ENCODE results near the gene IQCH.
"Not testable (repeated sequence)": the region's sequence is repeated elsewhere in the genome, so short reads cannot be mapped to it uniquely, and the experiment has no call there.

IQCH gene

GRCh38 chr15:67241132-67241855, 13.3 kb upstream of the IQCH start:
- DNase-seq (ENCODE audit: low read depth, low spot score), result no peak
- ChIA-PET CTCF (no interaction called here), POLR2A (no interaction called here)
- no peak overlapping the region for H3K4me3 ChIP-seq (ENCODE audit: low read depth, low read length)
- TF ChIP-seq, protein P1, sequence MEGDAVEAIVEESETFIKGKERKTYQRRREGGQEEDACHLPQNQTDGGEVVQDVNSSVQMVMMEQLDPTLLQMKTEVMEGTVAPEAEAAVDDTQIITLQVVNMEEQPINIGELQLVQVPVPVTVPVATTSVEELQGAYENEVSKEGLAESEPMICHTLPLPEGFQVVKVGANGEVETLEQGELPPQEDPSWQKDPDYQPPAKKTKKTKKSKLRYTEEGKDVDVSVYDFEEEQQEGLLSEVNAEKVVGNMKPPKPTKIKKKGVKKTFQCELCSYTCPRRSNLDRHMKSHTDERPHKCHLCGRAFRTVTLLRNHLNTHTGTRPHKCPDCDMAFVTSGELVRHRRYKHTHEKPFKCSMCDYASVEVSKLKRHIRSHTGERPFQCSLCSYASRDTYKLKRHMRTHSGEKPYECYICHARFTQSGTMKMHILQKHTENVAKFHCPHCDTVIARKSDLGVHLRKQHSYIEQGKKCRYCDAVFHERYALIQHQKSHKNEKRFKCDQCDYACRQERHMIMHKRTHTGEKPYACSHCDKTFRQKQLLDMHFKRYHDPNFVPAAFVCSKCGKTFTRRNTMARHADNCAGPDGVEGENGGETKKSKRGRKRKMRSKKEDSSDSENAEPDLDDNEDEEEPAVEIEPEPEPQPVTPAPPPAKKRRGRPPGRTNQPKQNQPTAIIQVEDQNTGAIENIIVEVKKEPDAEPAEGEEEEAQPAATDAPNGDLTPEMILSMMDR (IDR thresholded peaks at IDR 0.05; ENCODE audit: insufficient read depth, low read length, missing control alignments), result no peak

GRCh38 chr15:67242708-67243111, 11.9 kb upstream of the IQCH start:
- POLR2A ChIA-PET, result no interaction called here
- TF ChIP-seq, protein P1 (IDR thresholded peaks at IDR 0.05; ENCODE audit: insufficient read depth, low read length, missing control alignments), result no peak
- CTCF ChIA-PET, result no interaction called here
- no peak overlapping the region for H3K4me3 ChIP-seq (ENCODE audit: low read depth, low read length)
- DNase-seq (ENCODE audit: low read depth, low spot score), result no peak

DNA sequence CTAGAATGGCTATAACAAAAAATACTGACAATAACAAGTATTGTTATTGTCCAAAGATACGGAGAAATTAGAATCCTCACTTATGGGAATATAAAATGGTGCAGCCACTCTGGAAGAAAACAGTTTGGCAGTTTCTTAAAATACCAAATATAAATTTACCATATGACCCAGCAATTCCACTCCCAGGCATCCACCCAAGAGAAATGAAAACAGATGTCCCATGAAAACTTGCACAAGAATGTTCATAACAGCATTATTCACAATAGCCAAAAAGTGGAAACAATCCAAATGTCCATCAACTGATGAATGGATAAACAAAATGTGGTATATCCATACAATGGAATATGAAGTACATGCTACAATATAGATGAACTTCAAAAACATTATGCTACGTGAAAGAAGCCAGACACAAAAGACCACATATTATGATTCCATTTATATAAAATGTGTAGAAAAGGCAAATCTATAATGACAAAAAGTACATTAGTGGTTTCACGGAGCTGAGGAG, 9.6 kb upstream of the IQCH start:
- no peak overlapping the region for H3K4me3 ChIP-seq (ENCODE audit: low read depth, low read length)
- ChIA-PET POLR2A (no interaction called here), CTCF (no interaction called here)
- no peak for DNase-seq (ENCODE audit: low read depth, low spot score)
- TF ChIP-seq, protein P1 (IDR thresholded peaks at IDR 0.05; ENCODE audit: insufficient read depth, low read length, missing control alignments), result no peak

DNA sequence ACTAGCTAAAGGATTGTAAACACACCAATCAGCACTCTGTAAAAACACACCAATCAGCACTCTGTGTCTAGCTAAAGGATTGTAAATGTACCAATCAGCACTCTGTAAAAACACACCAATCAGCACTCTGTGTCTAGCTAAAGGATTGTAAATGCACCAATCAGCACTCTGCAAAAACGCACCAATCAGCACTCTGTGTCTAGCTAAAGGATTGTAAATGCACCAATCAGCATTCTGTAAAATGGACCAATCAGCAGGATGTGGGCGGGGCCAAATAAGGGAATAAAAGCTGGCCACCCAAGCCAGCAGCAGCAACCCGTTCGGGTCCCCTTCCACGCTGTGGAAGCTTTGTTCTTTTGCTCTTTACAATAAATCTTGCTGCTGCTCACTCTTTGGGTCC, 8.0 kb upstream of the IQCH start:
- H3K4me3 ChIP-seq (ENCODE audit: low read depth, low read length); POLR2A ChIA-PET; CTCF ChIA-PET: not testable (repeated sequence)

GRCh38 chr15:67248011-67248505, 6.5 kb upstream of the IQCH start:
- DNase-seq (ENCODE audit: low read depth, low spot score), result no peak
- H3K4me3 ChIP-seq (ENCODE audit: low read depth, low read length), result no peak overlapping the region
- CTCF ChIA-PET, result interaction anchor here (0.6 to 1.1 kb wide), 2 partner anchors 15 to 23 kb away, joined by 3 read pairs; no protein-coding TSS in a partner anchor
- TF ChIP-seq, protein P1 (IDR thresholded peaks at IDR 0.05; ENCODE audit: insufficient read depth, low read length, missing control alignments), result no peak
- POLR2A ChIA-PET, result no interaction called here

More for the DNA sequence above, 8.0 kb upstream of the IQCH start:
- DNase-seq (ENCODE audit: low read depth, low spot score), result not testable (repeated sequence)

DNA sequence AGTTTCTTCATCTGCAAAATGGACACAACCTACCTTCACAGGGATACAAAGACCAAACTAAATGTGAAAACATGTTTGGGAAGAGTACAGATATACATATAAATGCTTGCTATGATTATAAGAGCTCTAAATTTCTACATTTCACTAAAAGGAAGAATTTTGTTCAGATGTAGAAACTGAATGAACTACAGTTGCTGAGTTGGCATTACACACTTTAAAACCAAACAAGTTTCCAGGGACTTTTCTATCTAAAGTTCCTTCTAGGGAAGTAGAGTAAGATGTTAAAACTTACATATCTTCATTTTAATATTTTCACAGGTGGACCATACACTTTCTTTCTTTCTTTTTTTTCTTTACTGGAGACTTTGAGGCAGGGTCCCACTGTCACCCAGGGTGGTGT, 4.8 kb upstream of the IQCH start:
- TF ChIP-seq, protein P1 (IDR thresholded peaks at IDR 0.05; ENCODE audit: insufficient read depth, low read length, missing control alignments), result no peak
- CTCF ChIA-PET, result no interaction called here
- POLR2A ChIA-PET, result no interaction called here
- no peak for DNase-seq (ENCODE audit: low read depth, low spot score)
- H3K4me3 ChIP-seq (ENCODE audit: low read depth, low read length), result no peak overlapping the region

DNA sequence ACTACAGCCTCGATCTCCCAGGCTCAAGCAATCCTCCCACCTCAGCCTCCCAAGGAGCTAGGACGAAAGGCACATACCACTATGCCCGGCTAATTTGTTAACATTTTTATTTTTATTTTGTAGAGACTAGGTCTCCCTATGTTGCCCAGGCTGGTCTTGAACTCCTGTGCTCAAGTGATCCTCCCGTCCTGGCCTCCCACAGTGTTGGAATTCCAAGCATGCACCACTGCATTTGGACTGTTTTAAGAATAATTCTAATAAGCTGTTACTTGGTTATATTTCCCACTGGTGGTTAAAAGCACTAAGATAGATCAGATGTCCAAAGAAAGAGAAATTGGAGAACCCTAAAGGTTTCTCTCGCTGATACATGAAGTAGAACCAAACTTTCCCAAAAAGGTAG, 3.3 kb upstream of the IQCH start:
- POLR2A ChIA-PET, result no interaction called here
- TF ChIP-seq, protein P1 (IDR thresholded peaks at IDR 0.05; ENCODE audit: insufficient read depth, low read length, missing control alignments), result no peak
- no peak for DNase-seq (ENCODE audit: low read depth, low spot score)
- CTCF ChIA-PET, result no interaction called here
- H3K4me3 ChIP-seq (ENCODE audit: low read depth, low read length), result no peak overlapping the region
